Parathyroid adenoma (tissue), 2 donors: ENCODE results near the gene RAB40A.
"Not testable (repeated sequence)": the region's sequence is repeated elsewhere in the genome, so short reads cannot be mapped to it uniquely, and the experiment has no call there.

Experiments used
- H2AFZ ChIP-seq: fragments of 300-600 bp; sonication (generic); one replicate; pipeline ENCODE4 v1.7.0; 2017; ENCODE audit warnings: antibody characterized with exemption, mild to moderate bottlenecking
- H3K27ac ChIP-seq: fragments of 300-600 bp; sonication (generic); one replicate; pipeline ENCODE4 v1.7.0; 2017
- H3K27me3 ChIP-seq: fragments of 300-600 bp; sonication (generic); one replicate; pipeline ENCODE4 v1.7.0; 2017; ENCODE audit warnings: low read length; ENCODE audit not compliant: control insufficient read depth, insufficient read depth
- H3K36me3 ChIP-seq: fragments of 300-600 bp; sonication (generic); one replicate; pipeline ENCODE4 v1.7.0; 2017; ENCODE audit warnings: low read length; ENCODE audit not compliant: control insufficient read depth, insufficient read depth
- H3K4me1 ChIP-seq: fragments of 300-600 bp; sonication (generic); one replicate; pipeline ENCODE4 v1.7.0; 2017; ENCODE audit warnings: control low read depth
- H3K4me2 ChIP-seq: fragments of 300-600 bp; sonication (generic); one replicate; pipeline ENCODE4 v1.7.0; 2017; ENCODE audit warnings: low read length
- H3K4me3 ChIP-seq: fragments of 300-600 bp; sonication (generic); one replicate; pipeline ENCODE4 v1.7.0; 2017; ENCODE audit warnings: low read depth, low read length
- H3K79me2 ChIP-seq: fragments of 300-600 bp; sonication (generic); one replicate; pipeline ENCODE4 v1.7.0; 2017; ENCODE audit warnings: control low read depth
- H3K9ac ChIP-seq: fragments of 300-600 bp; sonication (generic); one replicate; pipeline ENCODE4 v1.7.0; 2017; ENCODE audit warnings: mild to moderate bottlenecking
- H3K9me3 ChIP-seq: fragments of 300-600 bp; sonication (generic); one replicate; pipeline ENCODE4 v1.7.0; 2017; ENCODE audit warnings: low read length; ENCODE audit not compliant: control insufficient read depth
- CTCF ChIP-seq: fragments of 300-600 bp; sonication (generic); IDR thresholded peaks from one replicate; pipeline ENCODE4 v1.7.0; 2017; ENCODE audit warnings: antibody characterized with exemption, mild to moderate bottlenecking
- donor health status: primary hyperparathyroidism.

RAB40A gene

GRCh38 chrX:103464774-103465117, 54.5 kb downstream of the RAB40A start:
- no peaks in the 10 kb centered on the region for H3K4me1 ChIP-seq
- H3K4me2 ChIP-seq: no peak overlapping the region
- no peaks in the 10 kb centered on the region for H3K9me3 ChIP-seq
- no peak overlapping the region for H3K27ac ChIP-seq
- peak; percentile 80 for TF ChIP-seq CTCF
- H3K4me3 ChIP-seq: no peak overlapping the region
- H3K27me3 ChIP-seq: no peaks in the 10 kb centered on the region
- no peaks in the 10 kb centered on the region for H3K36me3 ChIP-seq
- H3K79me2 ChIP-seq: no peaks in the 10 kb centered on the region
- H2AFZ ChIP-seq: no peak overlapping the region
- no peak overlapping the region for H3K9ac ChIP-seq

- Histone ChIP-seq H3K4me2 (no peak overlapping the region), H3K27ac (no peak overlapping the region), H3K4me3 (peak overlapping the region; percentile 2), H3K4me1 (no peaks in the 10 kb centered on the region), H3K79me2 (no peaks in the 10 kb centered on the region), H3K36me3 (no peaks in the 10 kb centered on the region), H3K9ac (no peak overlapping the region), H3K27me3 (no peaks in the 10 kb centered on the region), H2AFZ (no peak overlapping the region), H3K9me3 (no peaks in the 10 kb centered on the region)
- no peak for TF ChIP-seq CTCF
Observed at GRCh38 chrX:103464072-103464773, 55.1 kb downstream of the RAB40A start.

- H3K9ac ChIP-seq: no peak overlapping the region
- no peak overlapping the region for H3K4me3 ChIP-seq
- no peaks in the 10 kb centered on the region for H3K36me3 ChIP-seq
- no peaks in the 10 kb centered on the region for H3K9me3 ChIP-seq
- no peak overlapping the region for H2AFZ ChIP-seq
- H3K79me2 ChIP-seq: no peaks in the 10 kb centered on the region
- no peak for TF ChIP-seq CTCF
- H3K4me2 ChIP-seq: no peak overlapping the region
- no peak overlapping the region for H3K27ac ChIP-seq
- no peaks in the 10 kb centered on the region for H3K4me1 ChIP-seq
- H3K27me3 ChIP-seq: no peaks in the 10 kb centered on the region
Observed at GRCh38 chrX:103461156-103461555, 58.1 kb downstream of the RAB40A start.

- not testable (repeated sequence) for H3K27ac ChIP-seq, H3K4me2 ChIP-seq, H3K4me1 ChIP-seq
Observed at GRCh38 chrX:103460001-103460755, 59.1 kb downstream of the RAB40A start.

GRCh38 chrX:103453655-103454054, 65.6 kb downstream of the RAB40A start:
- Histone ChIP-seq H3K4me2 (no peak overlapping the region), H3K4me1 (no peaks in the 10 kb centered on the region), H3K27ac (no peak overlapping the region), H3K27me3 (no peaks in the 10 kb centered on the region), H3K9me3 (no peaks in the 10 kb centered on the region), H3K4me3 (no peak overlapping the region), H3K36me3 (no peaks in the 10 kb centered on the region), H2AFZ (no peak overlapping the region), H3K9ac (no peak overlapping the region), H3K79me2 (no peaks in the 10 kb centered on the region)
- no peak for TF ChIP-seq CTCF

More at GRCh38 chrX:103460001-103460755, 59.1 kb downstream of the RAB40A start:
- not testable (repeated sequence) for H3K79me2 ChIP-seq, H3K9me3 ChIP-seq, H2AFZ ChIP-seq, H3K4me3 ChIP-seq, H3K36me3 ChIP-seq, H3K27me3 ChIP-seq, H3K9ac ChIP-seq
